HL-60/S4 treated with phorbol 12-myristate 13-acetate at 8.2 ng/mL for 4 days and 3 days (cell line): Measurements from ENCODE around the gene RNF43.

Source experiments
- in situ Hi-C: fragments of 300-500 bp; cut with MboI; formaldehyde crosslinking; loops from 2 replicates; pipeline ENCODE4 v1.15.0; 2022; ENCODE audit warnings: low sequenced_read_pairs

Gene RNF43

GRCh38 chr17:58382872-58383242 is 34.5 kb downstream of the RNF43 start:
- in situ Hi-C loops, result no loop called here

GRCh38 chr17:58382108-58382871 is 35.0 kb downstream of the RNF43 start:
- in situ Hi-C loops, result no loop called here

GRCh38 chr17:58381124-58382035 is 36.0 kb downstream of the RNF43 start:
- in situ Hi-C loops, result no loop called here

- in situ Hi-C loops, result no loop called here
Measured at GRCh38 chr17:58380207-58381123, 36.9 kb downstream of the RNF43 start.

- in situ Hi-C loops, result no loop called here
Measured at GRCh38 chr17:58379511-58379824, 37.9 kb downstream of the RNF43 start.

- in situ Hi-C loops, result no loop called here
Measured at GRCh38 chr17:58378733-58379510, 38.4 kb downstream of the RNF43 start.

GRCh38 chr17:58377661-58378060 is 39.7 kb downstream of the RNF43 start:
- in situ Hi-C loops, result no loop called here

GRCh38 chr17:58377093-58377601 is 40.2 kb downstream of the RNF43 start:
- in situ Hi-C loops, result no loop called here

GRCh38 chr17:58376472-58377000 is 40.8 kb downstream of the RNF43 start:
- in situ Hi-C loops, result no loop called here

- in situ Hi-C loops, result no loop called here
Measured at GRCh38 chr17:58375811-58376210, 41.5 kb downstream of the RNF43 start.

GRCh38 chr17:58375256-58375655 is 42.1 kb downstream of the RNF43 start:
- in situ Hi-C loops, result no loop called here

- in situ Hi-C loops, result no loop called here
Measured at GRCh38 chr17:58373923-58374322, 43.4 kb downstream of the RNF43 start.

- in situ Hi-C loops, result no loop called here
Measured at GRCh38 chr17:58373003-58373402, 44.3 kb downstream of the RNF43 start.

- in situ Hi-C loops, result no loop called here
Measured at GRCh38 chr17:58371300-58371950, 45.9 kb downstream of the RNF43 start.

GRCh38 chr17:58370716-58371115 is 46.6 kb downstream of the RNF43 start:
- in situ Hi-C loops, result no loop called here

- in situ Hi-C loops, result no loop called here
Measured at GRCh38 chr17:58370309-58370708, 47.0 kb downstream of the RNF43 start.

- in situ Hi-C loops, result no loop called here
Measured at GRCh38 chr17:58369214-58370031, 47.9 kb downstream of the RNF43 start.

- in situ Hi-C loops, result no loop called here
Measured at GRCh38 chr17:58368860-58369213, 48.5 kb downstream of the RNF43 start.
